OCI-LY1 (cell line): ENCODE data around the gene TTC33.

Source experiments
- H2AFZ ChIP-seq: fragments of 200-600 bp; sonication (generic), shearing (Covaris generic); 2 replicates; pipeline ENCODE4 v1.6.0; 2014; ENCODE audit warnings: antibody characterized with exemption, mild to moderate bottlenecking, low read length
- H3F3A ChIP-seq: fragments of 200-600 bp; sonication (generic), shearing (Covaris generic); 2 replicates; pipeline ENCODE4 v1.6.0; 2014; ENCODE audit warnings: mild to moderate bottlenecking, antibody characterized with exemption, low read length, moderate library complexity; ENCODE audit not compliant: insufficient read depth
- H3K27ac ChIP-seq: fragments of 200-600 bp; sonication (generic); 2 replicates; pipeline ENCODE4 v1.5.1; 2014; ENCODE audit warnings: low read length, mixed run types, mild to moderate bottlenecking, low read depth; ENCODE audit not compliant: poor library complexity, severe bottlenecking
- H3K27me3 ChIP-seq: fragments of 200-600 bp; sonication (generic); 2 replicates; pipeline ENCODE4 v1.6.0; 2014; ENCODE audit warnings: antibody characterized with exemption, mild to moderate bottlenecking, low read length, moderate library complexity; ENCODE audit not compliant: insufficient read depth
- H3K36me3 ChIP-seq: fragments of 200-600 bp; sonication (generic); 2 replicates; pipeline ENCODE4 v1.6.1; 2014; ENCODE audit warnings: mild to moderate bottlenecking, antibody characterized with exemption, low read length, moderate library complexity, mixed read lengths; ENCODE audit not compliant: insufficient read depth
- H3K4me1 ChIP-seq: fragments of 200-600 bp; sonication (generic); 2 replicates; pipeline ENCODE4 v1.5.1; 2014; ENCODE audit warnings: mild to moderate bottlenecking, low read length, moderate library complexity; ENCODE audit not compliant: insufficient read depth, severe bottlenecking
- H3K4me2 ChIP-seq: fragments of 200-600 bp; sonication (generic), shearing (Covaris generic); 2 replicates; pipeline ENCODE4 v1.6.1; 2014; ENCODE audit warnings: low read length
- H3K4me3 ChIP-seq: fragments of 200-600 bp; sonication (generic); 2 replicates; pipeline ENCODE4 v1.5.1; 2014; ENCODE audit warnings: low read length, low read depth, mild to moderate bottlenecking, mixed read lengths; ENCODE audit not compliant: poor library complexity, severe bottlenecking
- H3K79me2 ChIP-seq: fragments of 200-600 bp; shearing (Covaris generic); 2 replicates; pipeline ENCODE4 v1.6.1; 2016; ENCODE audit warnings: mixed run types, low read length, mixed read lengths; ENCODE audit not compliant: insufficient read depth
- H3K9ac ChIP-seq: fragments of 200-600 bp; sonication (generic), shearing (Covaris generic); 2 replicates; pipeline ENCODE4 v1.6.1; 2014; ENCODE audit warnings: mild to moderate bottlenecking, low read length, mixed read lengths
- H3K9me2 ChIP-seq: fragments of 200-600 bp; sonication (generic), shearing (Covaris generic); 2 replicates; pipeline ENCODE4 v1.6.1; 2014; ENCODE audit warnings: low read depth, mild to moderate bottlenecking, low read length, mixed read lengths
- H3K9me3 ChIP-seq: fragments of 200-600 bp; shearing (Covaris generic); 2 replicates; pipeline ENCODE4 v1.6.1; 2014; ENCODE audit warnings: low read length, mixed read lengths
- H4K20me1 ChIP-seq: fragments of 200-600 bp; sonication (generic), shearing (Covaris generic); 2 replicates; pipeline ENCODE4 v1.6.0; 2016; ENCODE audit warnings: mild to moderate bottlenecking, low read length; ENCODE audit not compliant: insufficient read depth
- CTCF ChIP-seq: fragments of 200-600 bp; sonication (generic), shearing (Covaris generic); IDR thresholded peaks from 2 replicates; pipeline ENCODE4 v1.5.1; 2017; ENCODE audit warnings: mild to moderate bottlenecking, antibody characterized with exemption, low read length, moderate library complexity, mixed read lengths
- EZH2 ChIP-seq: fragments of 200-600 bp; sonication (generic), shearing (Covaris generic); IDR thresholded peaks from 2 replicates; pipeline ENCODE4 v1.8.0; 2017; ENCODE audit warnings: borderline replicate concordance, mixed run types, mild to moderate bottlenecking, antibody characterized with exemption, low read length, moderate library complexity, mixed read lengths

The TTC33 gene

DNA sequence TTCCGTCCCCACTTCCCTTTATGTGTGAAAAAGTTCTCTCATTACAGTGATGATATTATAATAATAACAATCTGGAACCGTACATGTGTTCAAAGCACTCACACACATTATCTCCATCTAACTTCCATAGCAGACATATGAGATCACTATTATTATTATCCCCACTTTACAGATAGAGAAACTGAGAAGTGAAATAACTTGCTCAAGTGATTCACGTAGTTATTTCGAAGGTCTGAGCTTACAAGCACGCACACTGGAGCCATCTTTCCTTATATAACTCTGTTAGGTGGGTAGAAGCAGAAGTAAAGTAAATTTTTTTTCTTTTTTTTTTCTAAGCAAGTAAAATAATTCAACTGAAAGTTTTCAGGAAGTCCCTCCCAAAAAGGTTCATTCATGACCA, 139.0 kb downstream of the TTC33 start:
- no peak overlapping the region for H3K4me2 ChIP-seq
- no peaks in the 10 kb centered on the region for H3K9me2 ChIP-seq
- no peak overlapping the region for H3K4me3 ChIP-seq
- H3K36me3 ChIP-seq = no peaks in the 10 kb centered on the region
- H3K27ac ChIP-seq = no peak overlapping the region
- no peaks in the 10 kb centered on the region for H3K27me3 ChIP-seq
- H3K9ac ChIP-seq = no peak overlapping the region
- no peak for TF ChIP-seq CTCF
- TF ChIP-seq EZH2 = no peak
- H2AFZ ChIP-seq = peak overlapping the region; percentile 35; the same call in 1 of the 2 replicates
- no peaks in the 10 kb centered on the region for H3K79me2 ChIP-seq
- no peaks in the 10 kb centered on the region for H3F3A ChIP-seq
- H4K20me1 ChIP-seq = no peaks in the 10 kb centered on the region
- peaks cover 20% of the 10 kb centered on the region for H3K4me1 ChIP-seq
- H3K9me3 ChIP-seq = no peaks in the 10 kb centered on the region

- Histone ChIP-seq H3K27me3 (no peaks in the 10 kb centered on the region), H3K27ac (no peak overlapping the region), H4K20me1 (no peaks in the 10 kb centered on the region), H3K9me2 (no peaks in the 10 kb centered on the region), H3K79me2 (no peaks in the 10 kb centered on the region), H2AFZ (peak overlapping the region; percentile 97; the same call in 1 of the 2 replicates), H3F3A (no peaks in the 10 kb centered on the region), H3K4me2 (peak overlapping the region; percentile 6; the same call in 1 of the 2 replicates), H3K9me3 (no peaks in the 10 kb centered on the region), H3K9ac (no peak overlapping the region), H3K36me3 (no peaks in the 10 kb centered on the region), H3K4me3 (no peak overlapping the region), H3K4me1 (peaks cover 20% of the 10 kb centered on the region)
- no peak for TF ChIP-seq CTCF
- TF ChIP-seq EZH2 = no peak
Measured at GRCh38 chr5:40615586-40616170, 140.1 kb downstream of the TTC33 start.

DNA sequence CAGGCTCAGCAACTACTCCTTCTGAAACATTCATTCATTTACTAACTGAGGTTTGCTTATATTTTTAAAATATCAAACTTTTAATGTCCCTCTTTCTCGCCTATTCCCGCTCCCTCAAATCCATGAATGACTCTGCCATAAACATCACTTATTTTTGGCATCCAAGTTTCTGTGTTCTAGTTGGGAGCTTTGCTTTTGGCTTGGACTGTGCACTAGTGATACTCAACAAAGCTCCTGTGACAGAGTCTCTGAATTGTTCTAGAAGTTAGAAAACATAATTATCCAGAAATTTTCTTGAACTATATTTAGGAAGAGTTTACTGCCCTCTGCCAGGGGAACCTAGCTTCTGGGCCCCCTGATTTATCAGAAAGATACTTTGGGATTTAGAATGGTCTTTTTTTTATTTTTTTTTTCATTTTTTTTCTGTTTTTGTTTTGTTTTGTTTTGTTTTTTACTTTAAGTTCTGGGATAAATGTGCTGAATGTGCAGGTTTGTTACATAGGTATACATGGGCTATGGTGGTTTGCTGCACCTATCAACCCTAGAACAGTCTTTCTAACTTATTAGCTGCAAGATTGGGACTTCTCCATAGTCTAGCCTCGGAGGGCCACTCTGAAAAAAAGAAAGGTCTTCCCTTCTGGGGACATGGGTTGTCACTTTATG, 140.7 kb downstream of the TTC33 start:
- no peak overlapping the region for H3K4me3 ChIP-seq
- peak overlapping the region; percentile 6; the same call in 1 of the 2 replicates for H3K4me2 ChIP-seq
- H4K20me1 ChIP-seq = no peaks in the 10 kb centered on the region
- no peak overlapping the region for H3K27ac ChIP-seq
- H3K36me3 ChIP-seq = no peaks in the 10 kb centered on the region
- no peaks in the 10 kb centered on the region for H3F3A ChIP-seq
- peak overlapping the region; percentile 97 for H2AFZ ChIP-seq
- no peaks in the 10 kb centered on the region for H3K9me2 ChIP-seq
- H3K27me3 ChIP-seq = no peaks in the 10 kb centered on the region
- TF ChIP-seq CTCF = no peak
- no peak for TF ChIP-seq EZH2
- peaks cover 20% of the 10 kb centered on the region for H3K4me1 ChIP-seq
- H3K79me2 ChIP-seq = no peaks in the 10 kb centered on the region
- no peaks in the 10 kb centered on the region for H3K9me3 ChIP-seq
- no peak overlapping the region for H3K9ac ChIP-seq
